ENCODE data around the gene SERPINA4.
"Not testable (repeated sequence)": the region's sequence is repeated elsewhere in the genome, so short reads cannot be mapped to it uniquely, and the experiment has no call there.

Gene SERPINA4

DNA sequence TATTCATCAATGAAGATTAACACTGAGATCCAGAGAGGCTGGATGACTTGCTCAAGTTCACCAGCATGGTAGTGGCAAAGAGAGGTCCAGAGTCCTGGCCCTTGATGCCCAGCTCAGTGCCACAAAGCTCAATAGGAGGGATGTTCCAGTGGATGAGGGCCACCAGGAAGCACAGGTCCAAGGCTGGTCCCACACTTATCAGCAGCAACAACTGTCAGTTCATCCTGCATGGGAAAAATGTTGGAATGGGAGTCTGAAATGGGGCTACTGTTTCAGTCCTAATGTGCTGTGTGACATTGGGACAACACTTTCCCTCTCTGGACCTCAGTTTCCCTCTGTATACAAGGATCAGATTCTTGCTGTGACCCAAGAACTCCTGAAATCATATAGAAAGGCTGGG is 31.2 kb downstream of the SERPINA4 start:
- no peak for DNase-seq (ENCODE audit: low spot score)

DNA sequence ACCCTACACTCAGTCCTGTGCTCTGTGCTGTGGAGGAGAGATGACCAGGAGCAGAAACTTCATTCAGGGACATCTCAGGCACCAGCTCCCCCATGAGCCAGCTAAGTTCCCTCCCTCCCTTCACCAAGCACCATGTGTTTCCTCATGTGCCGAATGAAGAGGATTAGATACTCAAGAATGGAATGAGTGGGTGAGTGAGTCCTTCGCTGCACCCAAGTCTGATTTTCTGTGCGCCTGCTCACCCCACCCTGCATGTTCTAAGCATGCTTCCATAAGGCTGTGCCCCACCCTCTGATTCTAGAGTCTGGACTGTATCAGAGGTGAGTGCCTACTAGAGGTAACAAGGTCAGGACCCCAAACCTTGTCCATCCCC is 32.1 kb downstream of the SERPINA4 start:
- no peak for DNase-seq (ENCODE audit: low spot score)

DNA sequence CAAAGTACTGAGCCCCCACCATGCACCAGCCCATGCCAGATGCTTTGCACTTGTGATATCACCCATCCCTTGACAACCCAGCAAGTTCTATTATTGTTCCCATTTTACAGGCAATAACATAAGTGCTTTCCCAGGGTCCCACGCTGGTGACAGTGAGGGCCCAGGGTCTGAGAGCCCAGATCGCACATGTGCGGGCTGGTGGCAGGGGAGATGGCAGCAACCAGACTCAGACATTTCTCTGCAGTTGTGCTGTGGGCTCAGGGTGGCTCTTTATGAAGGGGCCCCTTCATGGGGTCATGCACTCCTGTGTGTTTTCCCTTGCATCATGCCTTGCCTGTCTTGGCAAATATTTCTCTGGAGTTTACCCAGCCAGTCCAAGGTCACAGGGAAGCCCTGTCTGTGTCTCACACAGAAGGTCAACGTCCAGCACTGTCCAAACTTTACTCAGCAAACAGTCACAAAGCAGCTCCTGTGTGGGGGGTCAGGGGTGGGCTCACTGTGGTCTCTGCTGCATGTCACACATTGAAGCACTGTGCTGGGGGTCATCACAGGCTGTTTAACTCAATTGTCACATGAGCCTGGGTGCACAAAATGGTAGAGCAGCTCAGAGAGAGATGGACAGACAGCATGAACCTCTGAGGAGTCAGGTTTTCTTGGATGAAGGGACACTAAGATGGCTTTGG is 32.6 kb downstream of the SERPINA4 start:
- no peak for DNase-seq (ENCODE audit: low spot score)

DNA sequence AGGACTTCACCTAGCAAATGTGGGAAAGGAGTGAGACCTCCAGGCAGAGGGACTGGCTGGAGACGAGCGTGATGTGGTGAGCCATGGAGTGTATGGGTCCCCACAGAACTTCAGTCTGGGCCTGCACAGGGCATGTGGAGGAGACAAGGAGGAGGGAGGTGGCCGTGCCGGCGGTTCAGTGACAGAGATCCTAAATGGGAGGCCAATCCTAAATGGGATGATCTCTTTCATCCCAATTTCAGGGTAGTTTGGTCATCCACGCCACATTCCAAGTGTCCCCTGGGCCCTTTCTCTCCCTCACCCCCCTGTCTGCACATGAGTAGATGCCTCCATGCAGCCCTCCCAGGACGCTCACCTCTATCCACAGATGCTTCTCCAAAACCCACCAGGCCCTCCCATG is 33.2 kb downstream of the SERPINA4 start:
- DNase-seq (ENCODE audit: low spot score) = no peak

DNA sequence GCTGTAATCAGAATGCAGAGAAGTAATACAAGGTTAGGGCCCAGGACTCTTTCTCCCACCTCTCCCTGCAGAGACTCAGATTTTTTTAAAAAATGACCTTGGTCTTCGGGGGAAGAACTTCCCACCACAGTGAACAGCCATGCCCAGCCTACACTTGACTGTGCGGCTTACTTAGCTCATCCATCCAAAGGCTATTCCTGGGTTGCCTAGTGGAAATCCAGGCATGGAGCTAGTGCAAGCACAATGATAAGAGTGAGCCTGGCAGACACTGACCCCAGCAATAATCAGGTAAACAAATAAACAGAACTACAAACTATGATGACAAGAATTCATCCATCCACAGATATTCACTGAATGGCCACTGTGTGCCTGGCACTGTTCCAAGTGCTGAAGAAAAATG is 34.7 kb downstream of the SERPINA4 start:
- DNase-seq (ENCODE audit: low spot score) = no peak

DNA sequence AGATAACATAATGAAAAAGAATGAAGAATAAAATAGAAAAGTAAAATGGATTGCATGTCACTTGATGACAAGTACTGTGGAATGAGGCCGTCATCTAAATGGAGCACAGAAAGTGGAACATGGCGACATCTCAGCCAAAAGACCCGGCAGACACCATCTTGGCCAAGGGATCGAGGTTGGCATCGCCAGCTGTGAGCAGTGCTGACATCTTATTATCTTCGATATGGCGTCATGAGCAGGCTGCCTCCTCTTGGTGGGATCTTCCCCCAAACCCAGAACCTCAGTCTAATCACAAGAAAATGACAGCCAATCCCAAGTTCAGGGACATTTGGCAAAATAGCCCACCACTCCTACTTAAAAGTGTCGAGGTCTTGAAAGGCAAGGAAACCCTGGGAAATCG is 35.1 kb downstream of the SERPINA4 start:
- no peak for DNase-seq (ENCODE audit: low spot score)

DNA sequence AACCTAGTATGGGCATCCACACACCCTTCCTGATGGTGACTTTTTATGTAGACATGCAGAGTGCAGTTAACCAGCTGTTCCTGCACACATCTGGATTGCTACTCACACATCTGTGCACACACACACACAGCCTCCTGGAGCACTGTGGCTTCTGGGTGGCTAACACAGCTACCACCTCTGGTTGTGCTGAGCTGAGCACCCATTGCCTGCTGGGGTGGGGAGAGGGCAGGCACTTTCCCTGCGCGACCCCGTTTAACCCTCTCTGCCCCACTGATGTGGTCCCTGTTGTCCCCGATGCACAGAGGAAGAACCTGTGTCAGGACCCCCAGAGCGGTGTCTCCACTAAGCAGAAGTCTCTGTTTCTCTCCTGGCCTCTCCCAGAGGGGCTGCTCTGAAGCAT is 36.5 kb downstream of the SERPINA4 start:
- no peak for DNase-seq (ENCODE audit: low spot score)

DNA sequence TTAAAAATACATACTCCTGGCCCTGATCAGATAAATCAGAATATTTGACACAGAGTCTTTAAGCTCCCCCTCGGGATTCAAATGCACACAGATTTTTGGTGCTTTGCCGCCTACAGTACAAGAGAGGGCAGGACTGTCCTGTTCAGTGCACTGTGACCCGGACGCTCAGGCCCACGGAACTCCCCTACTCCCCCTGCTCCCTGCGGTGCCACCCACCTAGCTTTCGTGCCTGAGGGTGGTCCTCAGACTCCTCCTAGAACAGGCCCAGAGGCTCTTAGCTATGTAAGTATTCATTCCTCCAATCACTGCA is 37.2 kb downstream of the SERPINA4 start:
- DNase-seq (ENCODE audit: low spot score) = no peak

DNA sequence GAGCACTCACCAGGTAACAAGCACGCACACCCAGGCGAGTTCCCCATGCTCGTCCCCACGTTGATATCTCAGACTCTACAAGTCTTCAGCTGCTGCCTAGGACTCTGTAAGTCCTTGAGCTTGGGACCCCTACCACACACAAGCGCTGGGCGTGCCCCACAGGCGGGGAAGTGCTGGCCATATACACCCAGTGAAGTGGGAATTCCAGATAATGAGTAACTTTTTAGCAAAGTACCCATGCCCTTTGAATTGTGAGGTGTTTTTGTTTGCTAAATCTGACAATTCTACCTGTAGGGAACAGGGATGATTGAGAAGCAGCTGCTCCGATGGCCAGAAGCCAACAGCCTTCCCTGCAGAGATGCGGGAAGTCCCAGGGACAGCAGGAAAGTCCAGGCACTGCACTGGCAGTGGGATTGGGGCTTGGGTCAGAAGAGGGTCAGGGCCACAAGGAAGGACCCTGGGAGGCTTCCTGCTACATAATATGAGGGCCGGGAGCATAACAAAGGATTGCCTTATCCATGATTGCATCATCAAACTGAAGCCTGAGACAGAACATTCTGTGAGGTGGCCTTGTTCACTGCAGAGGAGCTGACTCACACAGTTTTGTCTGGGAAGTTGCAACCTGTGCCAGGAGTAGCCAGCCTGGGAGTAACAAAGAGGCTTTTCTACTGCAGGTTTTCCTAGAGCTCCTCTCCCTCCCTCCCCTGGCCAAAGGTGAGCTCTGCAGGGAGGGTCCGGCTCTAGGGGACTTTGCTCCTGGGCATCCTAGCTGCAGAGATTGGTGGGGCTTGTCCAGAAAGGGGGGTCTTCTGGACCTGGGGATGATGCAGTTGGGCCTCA is 37.8 kb downstream of the SERPINA4 start:
- DNase-seq (ENCODE audit: low spot score) = peak; percentile 99

DNA sequence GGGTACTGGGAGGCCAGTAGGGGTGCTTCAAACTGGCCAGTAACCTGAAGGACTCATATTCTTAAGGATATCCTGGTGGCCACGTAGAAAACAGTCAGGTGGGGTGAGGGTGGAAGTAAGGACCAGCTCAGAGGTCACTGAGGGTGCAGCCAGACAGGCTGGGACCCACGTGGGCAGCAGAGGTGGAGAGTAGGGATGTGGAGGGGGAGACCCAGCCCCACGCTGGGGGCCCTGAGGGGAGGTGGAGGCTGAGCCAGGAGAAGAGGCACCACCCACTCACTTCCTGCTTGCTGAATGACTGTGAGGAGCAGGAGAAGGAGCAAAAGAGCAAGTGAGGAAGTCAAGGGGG is 38.4 kb downstream of the SERPINA4 start:
- DNase-seq (ENCODE audit: low spot score) = peak; percentile 72

DNA sequence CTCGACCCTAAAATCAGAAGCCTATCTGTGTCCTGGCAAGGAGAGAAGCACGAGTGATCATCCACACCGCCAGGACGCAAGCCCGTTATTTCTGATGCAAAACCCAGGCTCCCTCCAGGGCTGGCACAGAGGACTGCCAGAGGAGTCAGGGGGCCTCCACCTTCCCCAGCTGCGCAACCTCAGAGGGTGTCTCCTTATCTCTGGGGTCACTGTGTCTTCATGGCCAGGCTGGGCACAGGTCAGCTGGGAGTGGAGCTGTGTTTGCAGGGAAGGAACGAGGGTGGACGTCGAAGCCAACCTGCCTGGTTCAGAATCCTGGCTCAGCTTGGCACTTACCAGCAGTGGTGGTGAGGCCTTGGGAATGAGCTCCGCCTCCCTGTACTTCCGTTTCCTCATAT is 38.9 kb downstream of the SERPINA4 start:
- no peak for DNase-seq (ENCODE audit: low spot score)

DNA sequence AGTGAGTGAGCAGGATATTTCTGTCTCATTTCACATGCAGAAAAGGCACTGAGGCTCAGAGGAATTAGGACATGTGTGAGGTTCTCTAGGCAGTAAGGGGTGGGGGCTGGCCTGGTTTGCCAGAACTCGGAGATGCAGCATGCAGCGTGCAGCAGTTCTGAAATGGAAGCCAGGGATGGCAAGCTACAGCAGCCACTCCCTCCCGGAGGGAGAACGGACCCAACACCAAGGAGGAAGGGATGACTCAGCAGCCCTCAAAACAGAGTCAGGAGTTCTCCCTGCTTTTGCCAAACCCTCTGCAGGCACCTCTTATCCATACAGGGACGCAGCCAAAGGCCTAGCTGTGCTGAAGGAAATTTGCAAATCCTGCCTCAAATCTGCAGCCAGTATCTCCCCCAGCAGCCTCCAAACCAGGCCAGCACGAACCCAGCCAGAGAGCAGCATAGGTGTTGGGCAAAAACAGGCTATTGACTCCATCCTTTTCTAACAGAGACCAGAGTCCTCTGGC is 40.7 kb downstream of the SERPINA4 start:
- DNase-seq (ENCODE audit: low spot score) = peak; percentile 69

DNA sequence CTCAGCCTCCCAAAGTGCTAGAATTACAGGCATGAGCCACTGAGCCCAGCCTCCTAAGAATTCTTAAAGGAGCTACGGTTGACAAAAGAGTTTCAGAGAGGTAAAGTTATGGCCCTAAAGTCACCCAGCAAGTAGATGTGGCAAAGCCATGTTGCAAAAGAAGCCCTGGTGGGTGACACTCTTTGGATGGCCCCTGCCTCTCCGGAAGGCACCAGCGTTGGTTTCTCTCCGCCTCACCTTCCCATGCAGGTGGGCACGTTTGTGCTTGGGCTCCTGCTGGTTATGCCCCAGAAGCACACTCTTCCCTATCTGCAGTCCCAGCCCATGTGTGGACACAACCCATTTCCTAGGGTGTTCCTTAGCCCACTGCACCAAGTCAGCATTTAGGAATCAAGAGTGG is 41.5 kb downstream of the SERPINA4 start:
- DNase-seq (ENCODE audit: low spot score) = no peak

DNA sequence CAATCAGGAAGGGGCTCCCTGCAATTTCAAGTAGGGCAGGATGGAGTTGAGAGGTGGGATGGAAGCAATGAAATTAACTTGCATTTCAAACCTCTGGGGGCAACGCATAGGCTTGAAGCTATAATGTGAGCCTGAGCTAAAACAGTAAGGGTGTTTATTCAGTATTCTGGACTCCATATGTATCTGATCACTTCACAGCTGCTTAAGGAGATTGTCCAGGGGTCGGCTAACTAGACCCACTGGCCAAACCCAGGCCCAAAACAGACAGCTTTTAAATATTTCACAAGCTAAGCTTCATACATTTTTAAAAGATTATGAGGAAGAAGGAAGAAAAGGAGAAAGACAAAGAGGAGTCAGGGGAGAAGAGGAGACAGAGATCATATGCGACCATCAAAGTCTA is 44.1 kb downstream of the SERPINA4 start:
- DNase-seq (ENCODE audit: low spot score) = no peak

DNA sequence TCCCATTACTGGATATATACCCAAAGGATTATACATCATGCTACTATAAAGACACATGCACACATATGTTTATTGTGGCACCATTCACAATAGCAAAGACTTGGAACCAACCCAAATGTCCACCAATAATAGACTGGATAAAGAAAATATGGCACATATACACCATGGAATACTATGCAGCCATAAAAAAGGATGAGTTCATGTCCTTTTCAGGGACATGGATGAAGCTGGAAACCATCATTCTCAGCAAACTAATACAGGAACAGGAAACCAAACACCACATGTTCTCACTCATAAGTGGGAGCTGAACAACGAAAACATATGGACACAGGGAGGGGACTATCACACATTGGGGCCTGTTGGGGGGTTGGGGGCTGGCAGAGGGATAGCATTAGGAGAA is 47.7 kb downstream of the SERPINA4 start:
- DNase-seq (ENCODE audit: low spot score) = not testable (repeated sequence)

DNA sequence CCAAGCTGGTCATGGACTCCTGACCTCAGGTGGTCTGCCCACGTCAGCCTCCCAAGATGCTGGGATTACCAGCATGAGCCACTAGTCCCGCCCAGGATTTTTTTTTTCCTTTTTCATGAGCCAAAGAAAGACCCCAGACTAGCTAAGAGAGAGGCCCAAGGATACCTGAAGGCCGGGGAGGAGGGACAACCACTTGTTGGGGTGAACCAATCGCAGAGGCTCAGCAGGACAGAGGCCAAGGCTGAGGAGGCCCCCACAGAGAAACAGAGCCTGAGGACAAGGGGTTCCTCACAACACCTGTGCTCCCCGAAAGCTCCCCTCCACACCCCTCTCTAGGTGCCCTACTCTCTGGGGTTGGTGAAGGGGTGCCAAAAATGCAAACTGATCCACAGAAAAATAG is 49.9 kb downstream of the SERPINA4 start:
- no peak for DNase-seq (ENCODE audit: low spot score)

DNA sequence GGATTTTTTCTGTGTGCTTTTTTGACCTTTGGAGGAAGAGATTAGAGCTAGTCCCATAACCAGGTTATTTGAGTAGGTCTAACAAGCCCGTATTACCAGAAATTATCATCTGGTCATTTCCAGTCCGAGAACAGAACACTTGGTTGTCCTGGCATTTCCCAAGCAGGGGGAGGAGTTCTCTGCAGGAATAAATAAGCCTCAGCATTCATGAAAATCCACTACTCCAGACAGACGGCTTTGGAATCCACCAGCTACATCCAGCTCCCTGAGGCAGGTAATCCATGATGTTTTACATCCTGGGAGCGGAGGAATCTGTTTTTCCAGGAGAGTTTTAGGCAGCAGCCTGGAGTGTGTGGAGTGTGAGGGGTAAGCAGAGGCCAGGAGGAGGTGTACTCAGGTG is 50.9 kb downstream of the SERPINA4 start, which contains the start of gene SERPINA3:
Gene SERPINA3, plus strand, starts transcription at position 218 of the 400 bp plus-strand sequence. CDS start 2,051 bp downstream, outside the sequence.
- no peak for DNase-seq (ENCODE audit: low spot score)

DNA sequence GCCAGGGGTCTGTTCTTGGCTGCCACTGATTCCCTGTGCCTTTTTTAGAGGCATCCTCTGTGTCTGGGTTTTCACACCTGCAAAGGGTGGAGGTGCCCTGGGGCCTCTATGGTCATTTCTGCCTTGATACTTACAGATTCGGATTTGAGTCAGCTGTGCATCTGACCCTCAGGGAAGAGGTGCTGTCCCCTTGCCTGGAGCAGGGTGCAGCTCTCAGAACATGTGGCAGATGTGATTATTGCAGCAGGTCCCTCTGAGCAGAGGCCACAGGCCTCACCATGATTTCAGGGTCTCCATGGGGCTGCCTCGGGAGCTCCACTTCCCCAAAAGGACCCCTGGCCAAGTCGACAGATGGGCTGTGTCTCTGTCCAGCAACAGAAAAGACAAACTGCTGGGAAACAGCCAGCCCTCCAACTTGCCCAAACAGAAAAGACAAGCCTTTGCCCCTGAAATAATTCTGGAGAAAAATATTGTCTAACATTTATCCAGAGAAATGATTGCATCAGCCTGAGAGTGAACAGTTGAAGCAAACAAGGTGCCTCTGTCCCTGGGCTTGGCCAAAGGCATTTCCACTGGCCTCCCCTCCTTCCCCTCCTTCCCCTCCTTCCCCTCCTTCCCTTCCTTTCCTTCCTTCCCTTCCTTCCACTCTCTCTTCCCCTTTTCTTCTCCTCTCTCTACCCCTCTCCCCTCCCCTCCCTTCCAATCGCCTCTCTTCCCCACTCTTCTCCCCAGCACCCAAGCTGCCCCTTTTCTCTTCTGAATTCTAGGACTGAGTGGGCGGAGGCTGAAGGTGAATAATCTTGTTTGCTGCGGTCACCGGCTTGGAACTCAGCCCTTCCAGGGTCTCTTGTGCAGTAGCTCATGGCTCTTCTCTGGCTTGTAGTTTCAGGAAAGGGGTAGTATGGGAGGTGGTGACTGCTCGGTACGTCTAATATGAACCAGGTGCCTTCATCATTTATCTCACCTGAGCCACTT is 51.6 kb downstream of the SERPINA4 start:
- DNase-seq (ENCODE audit: low spot score) = peak; percentile 6

DNA sequence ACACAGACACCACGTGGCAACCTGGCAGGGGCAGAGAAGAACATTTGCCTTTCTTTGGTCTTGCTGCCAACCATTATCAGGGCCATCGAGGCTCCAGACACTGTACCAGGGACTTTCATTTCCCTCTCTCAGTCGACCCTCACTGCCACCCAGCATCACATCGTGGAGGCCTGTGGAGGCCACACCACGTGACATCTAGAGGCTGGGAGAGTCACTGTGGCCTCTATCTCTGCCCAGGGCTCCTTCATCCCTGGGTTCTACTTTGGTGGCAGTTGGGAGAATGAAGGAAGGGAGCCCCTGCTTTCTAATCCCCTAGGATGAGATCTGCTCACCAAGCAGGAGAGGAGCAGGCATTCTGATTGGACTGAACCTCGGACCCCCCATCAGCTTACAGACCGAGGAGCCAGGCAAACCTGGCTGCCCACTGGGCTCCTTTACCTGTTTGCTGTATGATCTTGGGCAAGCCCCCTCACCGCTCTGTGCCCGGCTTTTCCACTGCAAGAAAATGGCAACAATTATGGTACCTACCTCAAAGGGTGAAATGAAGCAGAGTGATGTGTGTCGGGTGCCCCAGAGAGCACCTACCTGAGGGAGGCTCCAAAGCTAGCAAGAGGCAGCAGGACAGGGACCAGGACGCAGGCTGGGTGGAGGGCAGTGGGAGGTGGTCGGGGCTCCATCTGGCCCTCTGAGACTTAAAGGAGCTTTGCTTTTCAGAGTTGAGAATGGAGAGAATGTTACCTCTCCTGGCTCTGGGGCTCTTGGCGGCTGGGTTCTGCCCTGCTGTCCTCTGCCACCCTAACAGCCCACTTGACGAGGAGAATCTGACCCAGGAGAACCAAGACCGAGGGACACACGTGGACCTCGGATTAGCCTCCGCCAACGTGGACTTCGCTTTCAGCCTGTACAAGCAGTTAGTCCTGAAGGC is 52.7 kb downstream of the SERPINA4 start:
- DNase-seq (ENCODE audit: low spot score) = no peak

DNA sequence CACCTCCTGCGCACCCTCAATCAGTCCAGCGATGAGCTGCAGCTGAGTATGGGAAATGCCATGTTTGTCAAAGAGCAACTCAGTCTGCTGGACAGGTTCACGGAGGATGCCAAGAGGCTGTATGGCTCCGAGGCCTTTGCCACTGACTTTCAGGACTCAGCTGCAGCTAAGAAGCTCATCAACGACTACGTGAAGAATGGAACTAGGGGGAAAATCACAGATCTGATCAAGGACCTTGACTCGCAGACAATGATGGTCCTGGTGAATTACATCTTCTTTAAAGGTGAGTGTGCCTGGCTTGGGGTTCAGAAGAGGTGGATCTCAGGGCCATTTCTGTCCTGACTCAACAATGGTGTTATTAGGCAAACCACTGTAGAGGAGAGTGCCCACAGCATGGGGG is 53.6 kb downstream of the SERPINA4 start:
- DNase-seq (ENCODE audit: low spot score) = no peak

DNA sequence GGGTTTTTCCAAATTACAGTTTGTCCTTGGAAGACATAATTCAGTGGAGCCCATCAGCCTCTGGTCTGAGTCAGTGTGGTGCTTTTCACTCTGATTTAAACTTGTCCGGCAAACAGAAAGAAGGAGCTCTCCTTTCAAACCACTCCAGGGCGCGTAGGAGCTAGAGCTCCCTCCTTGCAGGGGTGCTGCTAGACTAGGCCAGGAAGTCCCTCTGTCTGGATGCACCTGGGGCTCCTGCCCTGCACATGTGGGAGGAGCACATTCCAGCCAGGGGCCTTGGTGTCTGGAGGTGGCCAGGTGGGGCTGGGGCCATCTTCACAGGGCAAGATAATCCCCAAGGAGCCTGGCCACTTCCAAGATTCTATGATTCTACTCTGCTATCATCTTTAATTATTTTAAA is 54.0 kb downstream of the SERPINA4 start:
- DNase-seq (ENCODE audit: low spot score) = no peak
